Esophagus muscularis mucosa (tissue), 4 donors: Measurements from ENCODE around the gene CDK17.

ENCODE experiments used
- EP300 ChIP-seq: sonication (generic); formaldehyde crosslinking; IDR thresholded peaks from one replicate; pipeline ENCODE4 v1.6.1; 2017; ENCODE audit warnings: antibody characterized with exemption
- POLR2A ChIP-seq: fragments of 450-650 bp; IDR thresholded peaks from one replicate; pipeline ENCODE4 v1.6.1; 2017; ENCODE audit warnings: antibody characterized with exemption, moderate library complexity, mild to moderate bottlenecking, low read depth
- POLR2AphosphoS5 ChIP-seq, 2 donors: sonication (generic); formaldehyde crosslinking; IDR thresholded peaks; one replicate each; pipeline ENCODE4 v1.6.1; 2017; ENCODE audit warnings: antibody characterized with exemption in 2 of 2
- TF ChIP-seq, protein P1 (sequence below), 3 experiments: fragments of 200-600 bp in 2 of 3; fragments of 450-650 bp in 1 of 3; sonication (generic) in 2 of 3; IDR thresholded peaks; one replicate each; pipeline ENCODE4 v1.5.1; 2017 to 2019; ENCODE audit warnings: antibody characterized with exemption in 3 of 3, mild to moderate bottlenecking in 2 of 3, moderate library complexity in 1 of 3

DNA sequence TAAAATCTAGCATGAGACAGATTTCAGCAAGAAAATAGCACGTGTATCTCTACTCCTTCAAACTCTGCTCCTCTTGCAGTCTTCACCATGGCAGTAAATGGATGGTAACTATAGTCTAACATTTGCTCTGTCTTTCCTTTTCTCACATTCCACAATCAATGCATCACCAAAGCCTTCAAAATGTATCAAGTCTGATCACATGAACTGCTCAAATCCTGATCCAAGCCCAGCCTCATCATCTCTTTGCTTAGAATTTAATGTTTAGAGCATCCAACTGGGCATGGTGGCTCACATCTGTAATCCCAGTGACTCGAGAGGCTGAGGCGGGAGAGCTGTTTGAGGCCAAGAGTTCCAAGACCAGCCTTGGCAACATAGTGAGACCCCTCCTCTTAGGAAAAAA, 45.9 kb downstream of the CDK17 start:
- TF ChIP-seq, protein P1, sequence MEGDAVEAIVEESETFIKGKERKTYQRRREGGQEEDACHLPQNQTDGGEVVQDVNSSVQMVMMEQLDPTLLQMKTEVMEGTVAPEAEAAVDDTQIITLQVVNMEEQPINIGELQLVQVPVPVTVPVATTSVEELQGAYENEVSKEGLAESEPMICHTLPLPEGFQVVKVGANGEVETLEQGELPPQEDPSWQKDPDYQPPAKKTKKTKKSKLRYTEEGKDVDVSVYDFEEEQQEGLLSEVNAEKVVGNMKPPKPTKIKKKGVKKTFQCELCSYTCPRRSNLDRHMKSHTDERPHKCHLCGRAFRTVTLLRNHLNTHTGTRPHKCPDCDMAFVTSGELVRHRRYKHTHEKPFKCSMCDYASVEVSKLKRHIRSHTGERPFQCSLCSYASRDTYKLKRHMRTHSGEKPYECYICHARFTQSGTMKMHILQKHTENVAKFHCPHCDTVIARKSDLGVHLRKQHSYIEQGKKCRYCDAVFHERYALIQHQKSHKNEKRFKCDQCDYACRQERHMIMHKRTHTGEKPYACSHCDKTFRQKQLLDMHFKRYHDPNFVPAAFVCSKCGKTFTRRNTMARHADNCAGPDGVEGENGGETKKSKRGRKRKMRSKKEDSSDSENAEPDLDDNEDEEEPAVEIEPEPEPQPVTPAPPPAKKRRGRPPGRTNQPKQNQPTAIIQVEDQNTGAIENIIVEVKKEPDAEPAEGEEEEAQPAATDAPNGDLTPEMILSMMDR (IDR thresholded peaks at IDR 0.05), result no peak
- TF ChIP-seq POLR2A (no peak), POLR2AphosphoS5 (IDR thresholded peaks at IDR 0.05) (no peak), EP300 (no peak)
